Measurements from ENCODE around the gene PDXDC1.

GRCh38 chr16:14963281-14964173 lies 11.3 kb upstream of the PDXDC1 start:
- TF ChIP-seq HDAC1 (IDR thresholded peaks at IDR 0.05) (no peak), NR2C1 (IDR thresholded peaks at IDR 0.05) (no peak), NR2C1 (tag; IDR thresholded peaks at IDR 0.05) (no peak)
- TF ChIP-seq, protein P1, sequence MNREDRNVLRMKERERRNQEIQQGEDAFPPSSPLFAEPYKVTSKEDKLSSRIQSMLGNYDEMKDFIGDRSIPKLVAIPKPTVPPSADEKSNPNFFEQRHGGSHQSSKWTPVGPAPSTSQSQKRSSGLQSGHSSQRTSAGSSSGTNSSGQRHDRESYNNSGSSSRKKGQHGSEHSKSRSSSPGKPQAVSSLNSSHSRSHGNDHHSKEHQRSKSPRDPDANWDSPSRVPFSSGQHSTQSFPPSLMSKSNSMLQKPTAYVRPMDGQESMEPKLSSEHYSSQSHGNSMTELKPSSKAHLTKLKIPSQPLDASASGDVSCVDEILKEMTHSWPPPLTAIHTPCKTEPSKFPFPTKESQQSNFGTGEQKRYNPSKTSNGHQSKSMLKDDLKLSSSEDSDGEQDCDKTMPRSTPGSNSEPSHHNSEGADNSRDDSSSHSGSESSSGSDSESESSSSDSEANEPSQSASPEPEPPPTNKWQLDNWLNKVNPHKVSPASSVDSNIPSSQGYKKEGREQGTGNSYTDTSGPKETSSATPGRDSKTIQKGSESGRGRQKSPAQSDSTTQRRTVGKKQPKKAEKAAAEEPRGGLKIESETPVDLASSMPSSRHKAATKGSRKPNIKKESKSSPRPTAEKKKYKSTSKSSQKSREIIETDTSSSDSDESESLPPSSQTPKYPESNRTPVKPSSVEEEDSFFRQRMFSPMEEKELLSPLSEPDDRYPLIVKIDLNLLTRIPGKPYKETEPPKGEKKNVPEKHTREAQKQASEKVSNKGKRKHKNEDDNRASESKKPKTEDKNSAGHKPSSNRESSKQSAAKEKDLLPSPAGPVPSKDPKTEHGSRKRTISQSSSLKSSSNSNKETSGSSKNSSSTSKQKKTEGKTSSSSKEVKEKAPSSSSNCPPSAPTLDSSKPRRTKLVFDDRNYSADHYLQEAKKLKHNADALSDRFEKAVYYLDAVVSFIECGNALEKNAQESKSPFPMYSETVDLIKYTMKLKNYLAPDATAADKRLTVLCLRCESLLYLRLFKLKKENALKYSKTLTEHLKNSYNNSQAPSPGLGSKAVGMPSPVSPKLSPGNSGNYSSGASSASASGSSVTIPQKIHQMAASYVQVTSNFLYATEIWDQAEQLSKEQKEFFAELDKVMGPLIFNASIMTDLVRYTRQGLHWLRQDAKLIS (CRISPR knock-in tag; IDR thresholded peaks at IDR 0.05) = no peak

All from K562 (cell line).